Smooth muscle cell (in vitro differentiated cells): ENCODE results near the gene MTREX. TPM values are rescaled to one million over a fixed set of nuclear protein-coding genes. Genes with fewer than 3 reads are reported as not detected.
A peak's percentile ranks its signal among the peaks of the same experiment; 100 is the strongest.

Source experiments
- DNase-seq: peaks from one replicate; lab custom pipeline; 2025; ENCODE audit not compliant: unreplicated experiment; lab: John Stamatoyannopoulos, UW
- H2AFZ ChIP-seq: fragments of 200-600 bp; sonication (generic); 2 replicates; pipeline ENCODE4 v1.6.0; 2016; ENCODE audit warnings: antibody characterized with exemption, low read depth, mild to moderate bottlenecking
- H3F3A ChIP-seq: fragments of 200-600 bp; sonication (generic); 2 replicates; pipeline ENCODE4 v1.6.0; 2017; ENCODE audit warnings: antibody characterized with exemption, low read depth
- H3K27ac ChIP-seq: fragments of 200-600 bp; sonication (generic); 2 replicates; pipeline ENCODE4 v1.5.1; 2016; ENCODE audit warnings: low read depth, mild to moderate bottlenecking
- H3K27me3 ChIP-seq: fragments of 200-600 bp; sonication (generic); 2 replicates; pipeline ENCODE4 v1.6.1; 2016; ENCODE audit warnings: low read depth, mild to moderate bottlenecking
- H3K36me3 ChIP-seq: fragments of 200-600 bp; sonication (generic); 2 replicates; pipeline ENCODE4 v1.5.1; 2016; ENCODE audit warnings: low read depth
- H3K4me1 ChIP-seq: fragments of 200-600 bp; sonication (generic); 2 replicates; pipeline ENCODE4 v1.5.1; 2016; ENCODE audit warnings: low read depth
- H3K4me2 ChIP-seq: fragments of 200-600 bp; sonication (generic); 2 replicates; pipeline ENCODE4 v1.6.0; 2016; ENCODE audit warnings: mild to moderate bottlenecking
- H3K4me3 ChIP-seq: fragments of 200-600 bp; sonication (generic); 2 replicates; pipeline ENCODE4 v1.5.1; 2016; ENCODE audit warnings: mild to moderate bottlenecking
- H3K79me2 ChIP-seq: fragments of 200-600 bp; sonication (generic); 2 replicates; pipeline ENCODE4 v1.6.0; 2016; ENCODE audit warnings: low read depth, mild to moderate bottlenecking
- H3K9ac ChIP-seq: fragments of 200-600 bp; sonication (generic); 2 replicates; pipeline ENCODE4 v1.6.0; 2016; ENCODE audit warnings: low read depth
- H3K9me3 ChIP-seq: fragments of 200-600 bp; sonication (generic); replicated peaks from 2 replicates; pipeline ENCODE4 v1.5.1; 2016; ENCODE audit warnings: low read depth
- H4K20me1 ChIP-seq: fragments of 200-600 bp; sonication (generic); 2 replicates; pipeline ENCODE4 v1.6.0; 2016; ENCODE audit warnings: low read depth
- CTCF ChIP-seq: fragments of 200-600 bp; sonication (generic); IDR thresholded peaks from 2 replicates; pipeline ENCODE4 v1.5.1; 2017; ENCODE audit warnings: borderline replicate concordance, mild to moderate bottlenecking, antibody characterized with exemption; ENCODE audit not compliant: insufficient read depth, poor library complexity, severe bottlenecking
- WGBS: methylation state at CpG from one replicate; pipeline ENCODE4 v1.1.7; 2016; ENCODE audit warnings: low lambda C conversion rate; 5-methylcytosine and 5-hydroxymethylcytosine counted together
- polyA plus RNA-seq: library from polyadenylated mRNA; unstranded; fragments of >200 nt; fragmentation: Nextera tagmentation; extraction: Ambion mirVana; gene quantifications from 2 replicates; pipeline ENCODE4 v1.2.1, GENCODE V29; 2016
- total RNA-seq: library from RNA; depleted of rRNA; stranded (reverse); fragments of >200 nt; gene quantifications from 2 replicates; pipeline ENCODE4 v1.2.3, GENCODE V29; 2014

Gene MTREX
- total and polyA plus RNA-seq, 2 experiments from 2014 or later: 20.7 to 93.9 TPM

GRCh38 chr5:55343609-55344008, 35.8 kb downstream of the MTREX start:
- Histone ChIP-seq H3K9ac (no peak overlapping the region), H3K36me3 (peaks cover 33% of the 10 kb centered on the region), H3K9me3 (no peaks in the 10 kb centered on the region), H3K4me2 (no peak overlapping the region), H3K4me3 (no peak overlapping the region), H3F3A (no peaks in the 10 kb centered on the region), H3K27ac (no peak overlapping the region), H3K4me1 (no peaks in the 10 kb centered on the region), H3K79me2 (peaks cover 6% of the 10 kb centered on the region), H4K20me1 (no peaks in the 10 kb centered on the region), H3K27me3 (no peaks in the 10 kb centered on the region), H2AFZ (no peak overlapping the region)
- DNase-seq: no peak
- 72% methylated on average over 1 of the region's 1 CpG for WGBS
- no peak for TF ChIP-seq CTCF

GRCh38 chr5:55344392-55344992, 36.7 kb downstream of the MTREX start:
- Histone ChIP-seq H3K4me1 (no peaks in the 10 kb centered on the region), H4K20me1 (no peaks in the 10 kb centered on the region), H2AFZ (no peak overlapping the region), H3K79me2 (peaks cover 6% of the 10 kb centered on the region), H3K27me3 (no peaks in the 10 kb centered on the region), H3K36me3 (peaks cover 35% of the 10 kb centered on the region), H3F3A (no peaks in the 10 kb centered on the region), H3K9ac (no peak overlapping the region), H3K27ac (no peak overlapping the region), H3K4me2 (no peak overlapping the region), H3K4me3 (no peak overlapping the region), H3K9me3 (no peaks in the 10 kb centered on the region)
- DNase-seq: peak; percentile 12
- 51% methylated on average over 2 of the region's 2 CpGs for WGBS
- peak; percentile 89 for TF ChIP-seq CTCF

- H4K20me1 ChIP-seq: no peaks in the 10 kb centered on the region
- no peaks in the 10 kb centered on the region for H3K27me3 ChIP-seq
- peaks cover 4% of the 10 kb centered on the region for H3K79me2 ChIP-seq
- no peak overlapping the region for H3K4me3 ChIP-seq
- TF ChIP-seq CTCF: no peak
- no peak overlapping the region for H3K4me2 ChIP-seq
- DNase-seq: no peak
- no peak overlapping the region for H3K27ac ChIP-seq
- WGBS: 99% methylated on average over 4 of the region's 4 CpGs
- H2AFZ ChIP-seq: no peak overlapping the region
- no peaks in the 10 kb centered on the region for H3K9me3 ChIP-seq
- H3K36me3 ChIP-seq: peaks cover 35% of the 10 kb centered on the region
- H3K4me1 ChIP-seq: no peaks in the 10 kb centered on the region
- H3F3A ChIP-seq: no peaks in the 10 kb centered on the region
- no peak overlapping the region for H3K9ac ChIP-seq
Observed at GRCh38 chr5:55345327-55345726, 37.5 kb downstream of the MTREX start.

- H3K36me3 ChIP-seq: peaks cover 20% of the 10 kb centered on the region
- no peak overlapping the region for H3K9ac ChIP-seq
- H3K27me3 ChIP-seq: no peaks in the 10 kb centered on the region
- no peak for DNase-seq
- no peaks in the 10 kb centered on the region for H3K4me1 ChIP-seq
- H3K79me2 ChIP-seq: peaks cover 4% of the 10 kb centered on the region
- no peaks in the 10 kb centered on the region for H4K20me1 ChIP-seq
- H3K4me2 ChIP-seq: no peak overlapping the region
- H3K9me3 ChIP-seq: no peaks in the 10 kb centered on the region
- 96% methylated on average over 3 of the region's 3 CpGs for WGBS
- H3K27ac ChIP-seq: no peak overlapping the region
- no peak for TF ChIP-seq CTCF
- no peaks in the 10 kb centered on the region for H3F3A ChIP-seq
- no peak overlapping the region for H2AFZ ChIP-seq
- no peak overlapping the region for H3K4me3 ChIP-seq
Observed at GRCh38 chr5:55347786-55348185, 40.0 kb downstream of the MTREX start.
